ENCODE results near the gene SDK2.

SDK2 gene

GRCh38 chr17:73561111-73561510 lies 83.1 kb downstream of the SDK2 start:
- no peak overlapping the region for H3K4me3 ChIP-seq (ENCODE audit: low read length)
- no peak for DNase-seq (ENCODE audit: low read depth)
- TF ChIP-seq CTCF (conservative IDR thresholded peaks at IDR 0.05; ENCODE audit: low read length) = no peak

GRCh38 chr17:73560661-73561060 lies 83.6 kb downstream of the SDK2 start:
- H3K4me3 ChIP-seq (ENCODE audit: low read length) = no peak overlapping the region
- DNase-seq (ENCODE audit: low read depth) = no peak
- no peak for TF ChIP-seq CTCF (conservative IDR thresholded peaks at IDR 0.05; ENCODE audit: low read length)

DNA sequence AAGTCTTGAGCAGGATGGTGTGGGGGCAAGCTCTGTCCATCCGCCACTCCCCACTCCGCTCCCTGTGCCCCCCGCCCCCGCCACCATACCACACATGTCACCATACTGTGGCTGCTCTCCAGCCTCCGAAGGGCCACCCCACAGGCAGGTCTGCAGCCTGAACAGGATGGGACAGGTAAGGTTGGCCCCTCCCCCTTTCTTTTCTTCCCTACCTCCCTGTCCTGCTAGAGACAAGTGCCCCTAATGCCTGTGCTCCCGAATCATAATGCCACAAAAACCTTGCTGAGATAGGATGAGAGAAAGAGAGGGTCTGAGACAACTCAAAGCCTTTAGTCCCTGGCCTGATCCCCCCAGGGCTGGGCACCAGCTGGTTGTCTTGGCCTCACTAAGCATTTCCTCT lies 84.7 kb downstream of the SDK2 start:
- no peak for DNase-seq (ENCODE audit: low read depth)
- no peak overlapping the region for H3K4me3 ChIP-seq (ENCODE audit: low read length)
- no peak for TF ChIP-seq CTCF (conservative IDR thresholded peaks at IDR 0.05; ENCODE audit: low read length)

DNA sequence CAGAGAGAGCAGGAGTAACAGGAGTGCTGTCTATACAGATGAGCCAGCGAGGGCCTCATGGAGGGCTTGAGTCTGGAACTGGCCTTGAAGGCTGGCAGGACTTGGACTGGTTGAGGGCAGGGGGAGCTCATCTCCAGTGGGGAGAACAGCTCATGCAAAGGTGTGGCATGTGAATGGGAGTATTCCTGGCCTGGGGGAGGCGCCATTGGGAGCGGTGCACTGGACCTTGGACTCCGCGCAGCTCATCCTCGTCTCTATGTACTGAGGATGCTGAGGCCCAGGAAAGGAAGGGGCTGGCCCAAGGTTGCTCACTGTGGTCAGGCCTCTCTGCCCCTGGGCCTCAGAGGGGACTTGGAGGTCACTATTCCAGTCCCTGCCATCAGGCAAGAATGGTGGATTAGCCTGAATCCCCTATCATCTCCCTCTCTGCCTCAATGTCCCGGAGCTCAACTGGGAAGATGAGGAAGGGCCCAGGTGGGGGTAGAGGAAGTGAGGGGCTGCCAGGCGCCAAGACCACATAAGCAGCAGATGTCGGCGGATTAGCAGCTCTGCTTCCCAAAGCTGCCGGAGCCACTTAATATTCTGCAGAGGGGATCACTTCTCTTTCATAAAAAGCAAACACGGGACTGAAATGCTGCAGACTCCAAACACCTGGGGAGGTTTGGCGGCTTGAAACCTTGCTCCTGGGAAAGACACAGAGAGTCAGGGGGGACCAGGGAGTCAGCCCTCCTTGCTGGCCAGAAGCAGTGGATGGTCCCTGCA lies 88.9 kb downstream of the SDK2 start:
- no peak for DNase-seq (ENCODE audit: low read depth)
- no peak overlapping the region for H3K4me3 ChIP-seq (ENCODE audit: low read length)
- no peak for TF ChIP-seq CTCF (conservative IDR thresholded peaks at IDR 0.05; ENCODE audit: low read length)

DNA sequence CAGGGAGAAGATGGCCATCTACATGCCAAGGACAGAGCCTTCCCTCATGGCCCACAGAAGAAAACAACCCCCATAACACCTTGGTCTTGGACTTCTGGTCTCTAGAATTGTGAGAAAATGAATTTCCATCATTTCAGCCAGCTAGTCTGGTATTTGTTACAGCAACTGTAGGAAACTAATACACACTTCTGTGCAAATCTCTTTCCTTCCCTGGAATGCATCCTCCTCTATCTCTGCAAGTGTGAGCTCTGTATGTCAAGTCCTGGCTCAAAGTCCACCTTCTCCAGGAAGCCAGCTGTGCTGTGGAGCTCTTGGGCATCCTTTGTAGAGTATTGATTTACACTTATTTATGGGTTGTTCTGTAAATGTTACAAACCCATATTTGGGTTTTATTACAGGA lies 89.7 kb downstream of the SDK2 start:
- DNase-seq (ENCODE audit: low read depth) = no peak
- TF ChIP-seq CTCF (conservative IDR thresholded peaks at IDR 0.05; ENCODE audit: low read length) = no peak

DNA sequence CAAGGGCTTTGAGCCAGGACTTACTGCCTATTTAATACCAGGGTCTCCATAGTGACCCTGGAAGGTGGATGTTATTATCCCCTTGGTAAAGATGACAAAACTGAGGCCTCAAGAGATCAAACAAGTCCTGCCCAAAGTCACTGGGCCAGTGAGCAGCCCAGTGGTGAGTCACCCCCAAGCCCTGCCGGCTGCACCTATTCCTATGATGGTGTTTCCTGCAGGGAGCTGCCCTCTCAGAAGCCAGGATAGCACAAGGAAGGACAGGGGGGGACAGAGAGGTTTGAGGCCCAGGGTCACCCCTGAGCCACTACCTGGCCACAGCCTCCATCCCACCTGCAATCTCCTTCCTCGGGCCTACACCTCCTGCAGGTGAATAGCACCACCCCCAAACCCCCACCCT lies 90.9 kb downstream of the SDK2 start:
- H3K4me3 ChIP-seq (ENCODE audit: low read length) = no peak overlapping the region
- TF ChIP-seq CTCF (conservative IDR thresholded peaks at IDR 0.05; ENCODE audit: low read length) = no peak
- no peak for DNase-seq (ENCODE audit: low read depth)

More for the DNA sequence above, 89.7 kb downstream of the SDK2 start:
- H3K4me3 ChIP-seq (ENCODE audit: low read length) = no peak overlapping the region

GRCh38 chr17:73552300-73553048 lies 91.8 kb downstream of the SDK2 start:
- no peak for TF ChIP-seq CTCF (conservative IDR thresholded peaks at IDR 0.05; ENCODE audit: low read length)
- peak overlapping the region; percentile 39 for H3K4me3 ChIP-seq (ENCODE audit: low read length)
- DNase-seq (ENCODE audit: low read depth) = no peak
